ENCODE data around the gene RNF182.

RNF182 gene

DNA sequence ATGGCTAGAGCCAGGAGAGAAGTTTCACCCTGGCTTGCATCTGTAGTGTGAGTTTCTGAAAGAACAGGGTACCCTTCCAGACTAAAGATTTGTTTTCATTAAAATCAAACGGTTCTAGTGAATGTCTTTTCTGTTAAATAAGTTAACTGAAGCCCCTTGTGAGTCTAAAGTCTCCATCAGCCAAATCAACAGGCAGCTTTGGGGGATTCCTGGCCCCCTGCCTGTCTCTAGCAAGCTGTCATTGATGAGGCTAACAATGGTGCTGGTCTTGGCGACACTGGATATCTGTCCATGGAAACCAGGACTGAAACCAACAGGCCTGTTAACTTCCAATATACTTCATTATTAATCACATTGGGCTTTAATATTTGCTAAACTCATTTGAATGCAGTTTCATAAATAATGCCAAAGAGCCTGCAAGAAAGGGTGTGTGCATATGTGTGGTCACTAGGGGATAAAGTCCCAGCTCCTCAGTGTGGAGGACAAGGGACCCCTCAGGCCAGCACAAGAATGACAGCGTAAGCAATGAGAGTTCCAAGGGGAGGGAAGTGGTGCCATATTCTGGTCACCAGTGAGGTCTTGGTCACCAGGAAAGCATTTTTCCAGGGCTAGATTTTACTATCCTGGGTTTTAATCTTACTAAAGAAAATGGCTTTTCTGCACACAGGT, 9.1 kb upstream of the RNF182 start:
- TF ChIP-seq, protein P1, sequence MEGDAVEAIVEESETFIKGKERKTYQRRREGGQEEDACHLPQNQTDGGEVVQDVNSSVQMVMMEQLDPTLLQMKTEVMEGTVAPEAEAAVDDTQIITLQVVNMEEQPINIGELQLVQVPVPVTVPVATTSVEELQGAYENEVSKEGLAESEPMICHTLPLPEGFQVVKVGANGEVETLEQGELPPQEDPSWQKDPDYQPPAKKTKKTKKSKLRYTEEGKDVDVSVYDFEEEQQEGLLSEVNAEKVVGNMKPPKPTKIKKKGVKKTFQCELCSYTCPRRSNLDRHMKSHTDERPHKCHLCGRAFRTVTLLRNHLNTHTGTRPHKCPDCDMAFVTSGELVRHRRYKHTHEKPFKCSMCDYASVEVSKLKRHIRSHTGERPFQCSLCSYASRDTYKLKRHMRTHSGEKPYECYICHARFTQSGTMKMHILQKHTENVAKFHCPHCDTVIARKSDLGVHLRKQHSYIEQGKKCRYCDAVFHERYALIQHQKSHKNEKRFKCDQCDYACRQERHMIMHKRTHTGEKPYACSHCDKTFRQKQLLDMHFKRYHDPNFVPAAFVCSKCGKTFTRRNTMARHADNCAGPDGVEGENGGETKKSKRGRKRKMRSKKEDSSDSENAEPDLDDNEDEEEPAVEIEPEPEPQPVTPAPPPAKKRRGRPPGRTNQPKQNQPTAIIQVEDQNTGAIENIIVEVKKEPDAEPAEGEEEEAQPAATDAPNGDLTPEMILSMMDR (IDR thresholded peaks at IDR 0.05; ENCODE audit: low read depth, low read length, missing control alignments): no peak
- no peak overlapping the region for H3K4me3 ChIP-seq (ENCODE audit: low read depth, low read length)
- DNase-seq (ENCODE audit: low read depth): no peak
- in situ Hi-C loops (cut with HindIII; ENCODE audit: low sequenced_read_pairs): loop anchor here (25.0 kb wide), 1 partner anchor 147 kb away; no protein-coding TSS in a partner anchor

GRCh38 chr6:13916230-13916944, 8.4 kb upstream of the RNF182 start:
- TF ChIP-seq, protein P1 (IDR thresholded peaks at IDR 0.05; ENCODE audit: low read depth, low read length, missing control alignments): no peak
- no peak overlapping the region for H3K4me3 ChIP-seq (ENCODE audit: low read depth, low read length)
- peak; percentile 4 for DNase-seq (ENCODE audit: low read depth)
- in situ Hi-C loops (cut with HindIII; ENCODE audit: low sequenced_read_pairs): loop anchor here (25.0 kb wide), 1 partner anchor 146 kb away; no protein-coding TSS in a partner anchor

GRCh38 chr6:13917141-13917540, 7.6 kb upstream of the RNF182 start:
- no peak overlapping the region for H3K4me3 ChIP-seq (ENCODE audit: low read depth, low read length)
- DNase-seq (ENCODE audit: low read depth): no peak
- in situ Hi-C loops (cut with HindIII; ENCODE audit: low sequenced_read_pairs): loop anchor here (25.0 kb wide), 1 partner anchor 145 kb away; no protein-coding TSS in a partner anchor
- TF ChIP-seq, protein P1 (IDR thresholded peaks at IDR 0.05; ENCODE audit: low read depth, low read length, missing control alignments): no peak

DNA sequence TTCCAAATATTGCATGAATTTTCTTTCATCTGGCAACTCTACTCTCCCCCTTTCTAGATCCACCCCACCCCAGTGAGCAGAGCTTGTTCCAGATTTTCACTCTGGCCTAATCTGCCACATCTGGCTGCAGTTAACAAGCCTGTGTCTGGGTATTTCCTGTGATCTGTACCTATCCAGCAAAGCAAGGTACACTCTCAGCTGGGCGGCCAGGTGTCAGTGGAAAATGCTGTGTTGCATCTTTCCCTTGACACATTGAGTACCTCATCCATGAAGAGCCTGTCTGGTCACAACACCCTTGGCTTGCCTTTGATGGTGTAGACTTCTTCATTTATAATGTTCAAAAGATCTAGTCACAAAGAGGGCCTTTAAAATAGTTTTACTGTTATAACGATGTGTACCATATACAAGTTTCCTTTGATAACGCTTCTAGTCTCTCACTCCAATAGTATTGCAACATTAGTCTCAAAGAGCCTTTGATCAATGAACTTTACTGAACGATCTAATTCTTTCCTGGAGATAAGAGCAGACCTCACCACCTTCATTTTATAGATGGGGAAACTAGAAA, 6.0 kb upstream of the RNF182 start:
- in situ Hi-C loops (cut with HindIII; ENCODE audit: low sequenced_read_pairs): loop anchor here (25.0 kb wide), 1 partner anchor 144 kb away; no protein-coding TSS in a partner anchor
- TF ChIP-seq, protein P1 (IDR thresholded peaks at IDR 0.05; ENCODE audit: low read depth, low read length, missing control alignments): no peak
- no peak overlapping the region for H3K4me3 ChIP-seq (ENCODE audit: low read depth, low read length)
- DNase-seq (ENCODE audit: low read depth): no peak

DNA sequence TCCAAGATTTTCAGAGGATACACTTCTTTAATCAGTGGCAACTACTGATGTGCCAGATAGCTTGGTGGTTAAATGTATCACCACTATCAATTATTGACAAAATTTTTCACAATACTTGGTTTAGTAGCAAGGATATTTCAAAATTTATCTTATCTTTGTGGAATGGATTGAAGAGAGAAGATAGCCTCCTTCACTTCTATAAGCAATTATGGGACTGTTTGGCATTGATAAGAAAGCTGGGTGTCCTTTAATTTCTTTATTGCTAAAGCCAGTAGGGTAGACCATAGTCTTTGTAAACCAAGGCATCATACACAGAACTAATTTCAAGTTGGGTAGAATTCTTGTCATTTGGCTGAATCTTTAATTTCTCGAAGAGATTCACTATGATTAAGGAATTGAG, 4.9 kb upstream of the RNF182 start:
- in situ Hi-C loops (cut with HindIII; ENCODE audit: low sequenced_read_pairs): loop anchor here (25.0 kb wide), 1 partner anchor 142 kb away; no protein-coding TSS in a partner anchor
- H3K4me3 ChIP-seq (ENCODE audit: low read depth, low read length): no peak overlapping the region
- TF ChIP-seq, protein P1 (IDR thresholded peaks at IDR 0.05; ENCODE audit: low read depth, low read length, missing control alignments): no peak
- DNase-seq (ENCODE audit: low read depth): no peak

GRCh38 chr6:13920552-13920951, 4.2 kb upstream of the RNF182 start:
- TF ChIP-seq, protein P1 (IDR thresholded peaks at IDR 0.05; ENCODE audit: low read depth, low read length, missing control alignments): no peak
- in situ Hi-C loops (cut with HindIII; ENCODE audit: low sequenced_read_pairs): loop anchor here (25.0 kb wide), 1 partner anchor 142 kb away; no protein-coding TSS in a partner anchor
- no peak overlapping the region for H3K4me3 ChIP-seq (ENCODE audit: low read depth, low read length)
- DNase-seq (ENCODE audit: low read depth): no peak

All from astrocyte of the cerebellum (primary cell).